GM19239 (cell line): ENCODE results near the gene CHD5.

Experiments
- DNase-seq: peaks from one replicate; pipeline ENCODE4 v3.0.0; 2011; ENCODE audit warnings: low spot score; ENCODE audit not compliant: insufficient read length
- FAIRE-seq: peaks from 2 replicates; lab custom pipeline; 2011; peaks lifted over from hg19 to GRCh38; lab: Jason Lieb, UNC

Gene CHD5

DNA sequence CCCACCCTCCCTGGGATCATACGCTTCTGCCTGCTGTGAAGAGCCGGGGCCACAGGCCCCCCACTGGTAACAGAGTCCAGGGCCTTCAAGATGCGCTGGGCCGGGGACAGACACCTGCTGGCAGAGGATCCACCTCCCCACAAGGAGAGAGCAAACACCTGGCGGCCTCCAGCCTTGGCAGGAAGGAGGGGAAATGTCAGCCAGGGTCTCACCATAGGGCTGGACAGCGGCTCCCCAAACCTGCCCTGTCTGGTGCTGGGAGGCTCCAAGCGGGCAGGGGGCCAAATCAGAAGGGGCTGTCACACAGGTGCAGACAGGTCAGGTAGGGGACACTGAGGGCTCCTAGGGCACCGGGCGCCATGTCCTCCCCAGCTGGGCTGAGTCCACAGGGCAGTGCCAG lies 75.5 kb downstream of the CHD5 start:
- FAIRE-seq: no peak
- DNase-seq: no peak

DNA sequence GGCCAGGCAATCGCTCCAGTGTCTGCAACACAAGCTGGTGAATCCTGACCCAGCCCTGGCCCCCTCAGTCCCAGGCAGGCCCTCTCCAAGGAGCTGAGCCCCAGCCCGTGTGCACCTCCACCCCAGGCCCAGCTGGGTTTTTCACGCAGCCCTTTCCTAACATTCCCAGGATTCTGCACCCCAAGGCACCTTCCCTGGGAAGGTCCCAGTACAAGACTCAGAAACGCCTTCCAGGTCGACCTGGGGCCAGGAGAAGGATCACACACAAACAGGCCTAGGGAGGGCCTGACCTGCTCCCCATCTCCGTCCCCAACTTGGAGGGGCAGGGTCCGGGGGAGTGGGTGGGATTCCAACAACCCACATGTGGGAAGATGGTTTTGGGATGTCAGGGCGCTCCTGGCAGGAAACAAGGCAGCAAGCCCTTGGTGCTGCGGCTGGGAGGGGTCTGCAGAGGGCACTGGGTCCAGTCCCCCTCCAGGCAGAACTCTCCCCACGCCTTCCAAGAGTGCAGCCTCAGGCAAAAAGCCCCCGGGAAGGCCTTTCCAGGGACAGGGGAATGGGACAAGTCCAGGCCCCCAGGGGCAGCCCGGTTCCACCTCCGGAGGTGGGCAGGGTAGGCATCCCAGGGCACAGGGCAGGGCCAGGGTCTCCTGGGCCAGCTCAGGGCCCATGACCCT lies 76.1 kb downstream of the CHD5 start:
- FAIRE-seq (no peak), DNase-seq (no peak)

DNA sequence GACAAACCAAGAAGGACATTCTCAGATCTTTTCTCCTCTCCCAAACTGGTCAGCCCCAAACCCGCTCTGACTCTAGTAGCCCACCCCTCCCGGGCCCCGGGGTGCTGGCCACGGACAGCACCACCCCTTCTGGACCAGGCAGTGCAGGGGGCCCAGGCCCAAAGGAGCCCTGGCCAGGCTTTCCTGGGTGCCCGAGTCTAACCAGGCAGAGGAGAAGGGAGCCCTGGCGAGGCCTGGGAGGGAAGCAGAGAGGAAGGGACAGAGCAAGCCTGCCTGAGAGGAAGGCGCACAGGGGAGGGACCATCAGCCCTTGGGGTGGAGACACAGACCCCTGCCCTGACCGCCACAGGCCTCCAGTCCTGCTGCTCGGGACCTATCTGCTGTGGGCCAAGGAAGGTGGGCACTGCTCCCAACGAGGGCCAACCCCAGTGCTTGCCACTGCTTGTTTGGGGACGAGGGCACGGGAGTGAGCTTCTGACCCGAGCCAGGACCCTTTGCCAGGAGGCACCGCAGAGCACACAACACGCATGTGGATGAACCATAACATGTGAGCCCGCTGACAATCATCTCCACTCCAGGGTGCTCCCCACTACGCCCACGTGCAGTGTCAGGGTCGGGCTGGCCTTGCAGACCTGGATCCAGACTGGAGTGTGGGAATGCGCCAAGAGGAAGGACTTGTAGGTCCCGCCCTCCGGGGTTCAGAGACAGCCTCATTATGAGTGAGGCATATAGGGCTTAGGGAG lies 76.8 kb downstream of the CHD5 start:
- no peak for FAIRE-seq

DNA sequence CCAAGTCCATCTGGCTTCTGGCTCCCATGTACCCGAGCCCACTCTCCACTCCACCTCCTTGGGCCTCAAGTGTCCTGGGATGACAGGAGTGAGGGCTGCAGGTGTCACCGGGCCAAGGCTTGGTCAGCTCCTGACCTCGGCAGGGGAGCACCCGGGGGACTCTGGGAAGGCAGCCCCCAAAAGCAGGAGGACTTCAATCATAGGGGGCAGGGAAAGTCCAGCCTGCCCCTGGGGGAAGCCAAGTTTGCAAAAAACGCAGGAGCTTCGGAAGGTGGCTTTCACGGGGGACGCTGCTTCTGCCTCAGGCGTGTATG lies 77.6 kb downstream of the CHD5 start:
- FAIRE-seq (no peak), DNase-seq (no peak)

More for the DNA sequence above, 76.8 kb downstream of the CHD5 start:
- DNase-seq: no peak

DNA sequence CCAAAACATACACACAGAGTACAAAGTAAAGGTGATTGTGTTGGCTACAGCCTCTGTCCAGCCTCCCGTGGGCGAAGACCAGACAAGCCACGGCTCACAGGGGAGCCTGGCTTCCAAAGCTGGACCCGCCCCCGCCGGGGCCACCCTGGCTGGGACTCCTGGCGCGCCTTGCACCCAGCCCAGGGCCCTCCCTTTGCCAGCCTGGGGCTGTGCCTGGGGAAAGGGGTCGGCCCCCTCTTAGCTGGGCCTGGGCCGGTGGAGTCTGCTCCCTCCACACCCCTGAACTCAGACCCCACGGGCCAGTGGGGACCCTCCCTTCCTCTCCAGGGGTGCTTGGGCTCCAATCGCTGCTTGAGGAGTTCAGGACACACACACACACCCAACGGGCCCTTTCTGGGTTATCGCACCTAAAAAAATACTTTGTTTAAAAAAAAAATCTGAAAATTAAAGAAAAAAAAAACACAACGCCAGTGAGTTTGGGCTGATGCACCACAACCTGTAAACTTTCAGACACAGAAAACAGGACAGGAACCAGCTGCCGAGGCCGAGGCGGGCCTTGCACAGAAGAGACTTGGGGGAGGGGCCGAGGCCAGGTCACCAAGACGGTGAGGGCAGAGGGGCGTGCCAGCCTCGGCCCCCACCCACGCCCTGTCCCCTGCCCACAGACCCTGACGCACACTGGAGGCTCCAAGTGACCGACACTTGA lies 78.1 kb downstream of the CHD5 start:
- no peak for FAIRE-seq

DNA sequence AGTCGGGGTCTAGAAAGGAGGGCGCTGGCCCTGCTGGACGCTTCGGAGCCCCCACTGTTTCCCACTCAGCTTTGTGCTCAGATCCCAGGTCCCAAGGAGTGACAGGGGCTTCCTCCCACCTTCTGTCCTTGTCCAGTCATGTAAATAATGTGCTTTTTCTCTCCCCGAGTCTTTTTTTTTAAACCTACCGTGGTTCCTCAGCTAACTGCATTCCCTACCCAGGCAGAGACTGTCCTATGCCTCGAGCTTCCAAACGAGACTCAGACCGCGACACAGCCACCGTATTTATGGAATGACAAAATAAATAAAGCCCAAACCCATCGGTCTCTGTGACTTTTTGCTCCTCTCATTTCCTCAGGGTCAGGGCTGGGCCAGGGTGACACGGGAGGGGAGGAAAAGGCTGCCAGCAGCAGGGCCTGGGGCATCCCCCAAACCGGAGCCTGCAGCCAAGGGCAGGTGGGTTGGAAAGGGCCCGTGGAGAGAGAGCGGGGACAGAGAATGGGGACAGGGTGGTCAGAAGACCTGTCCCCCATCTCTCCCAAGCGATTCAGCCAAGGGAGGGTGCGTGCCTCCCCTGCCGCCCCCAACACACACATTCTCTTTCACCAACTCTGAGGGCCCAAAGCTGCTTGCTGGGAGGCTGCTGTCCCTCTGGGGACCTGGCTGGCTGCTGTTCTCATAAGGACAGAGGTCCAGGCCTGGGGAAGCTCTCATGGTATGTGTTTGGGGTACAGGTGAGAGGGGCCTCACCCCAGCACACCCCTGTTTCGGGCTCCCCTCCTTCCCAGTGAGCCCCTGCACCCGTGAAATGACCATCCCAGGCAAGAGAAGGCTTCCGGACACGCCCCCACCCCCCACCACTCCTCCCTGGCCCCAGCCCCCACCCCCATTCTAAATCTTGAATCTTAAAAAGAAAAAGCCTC lies 79.0 kb downstream of the CHD5 start:
- no peak for DNase-seq
- FAIRE-seq: no peak

More for the DNA sequence above, 78.1 kb downstream of the CHD5 start:
- no peak for DNase-seq

DNA sequence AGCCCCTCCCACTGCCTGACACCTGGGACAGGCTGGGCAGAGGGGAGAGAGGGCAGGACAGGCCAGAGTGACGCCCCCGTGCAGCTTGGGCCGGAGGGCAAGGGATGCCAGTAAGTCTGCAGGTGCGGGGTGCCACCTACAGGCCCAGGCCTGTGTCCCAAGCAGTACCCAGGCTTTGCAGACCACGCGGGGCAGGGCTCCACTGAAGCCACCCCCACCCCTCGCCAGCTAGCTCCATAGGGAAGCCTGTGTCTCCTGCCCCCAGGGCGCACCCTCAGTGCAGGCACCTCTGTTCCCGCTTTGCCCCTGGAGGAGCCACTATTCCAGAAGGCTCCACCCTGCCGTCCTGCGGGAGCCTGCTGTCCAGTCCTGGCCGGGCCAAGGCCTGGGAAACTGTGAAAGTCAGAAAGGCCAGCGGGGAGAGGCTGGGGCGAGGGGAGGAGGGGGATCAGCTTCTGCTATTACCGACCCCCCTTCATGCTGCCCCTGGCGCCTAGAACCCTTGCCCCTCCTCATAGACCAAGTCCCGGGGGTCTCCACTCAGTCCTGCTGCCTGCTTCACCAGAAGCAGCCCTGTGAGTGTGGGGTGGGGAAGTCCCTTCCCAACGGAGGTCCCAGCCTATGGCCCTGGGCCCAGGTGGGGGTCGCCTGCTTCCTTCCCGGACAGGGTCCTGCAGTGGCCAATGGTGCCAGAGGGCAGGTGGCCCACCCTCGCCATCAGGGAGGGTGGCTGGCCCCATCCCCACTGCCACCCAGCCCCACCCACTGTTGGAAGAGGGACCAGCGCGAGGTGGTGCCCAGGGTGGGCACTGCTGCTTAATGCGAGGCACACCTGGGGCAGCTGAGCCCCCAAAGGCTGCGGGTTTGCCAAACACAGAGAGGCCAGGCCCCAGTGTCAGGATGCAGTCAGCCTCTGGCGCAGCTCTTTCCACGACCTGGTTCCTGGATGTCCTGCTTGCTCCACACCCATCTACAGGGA lies 80.0 kb downstream of the CHD5 start:
- DNase-seq: no peak
- no peak for FAIRE-seq

DNA sequence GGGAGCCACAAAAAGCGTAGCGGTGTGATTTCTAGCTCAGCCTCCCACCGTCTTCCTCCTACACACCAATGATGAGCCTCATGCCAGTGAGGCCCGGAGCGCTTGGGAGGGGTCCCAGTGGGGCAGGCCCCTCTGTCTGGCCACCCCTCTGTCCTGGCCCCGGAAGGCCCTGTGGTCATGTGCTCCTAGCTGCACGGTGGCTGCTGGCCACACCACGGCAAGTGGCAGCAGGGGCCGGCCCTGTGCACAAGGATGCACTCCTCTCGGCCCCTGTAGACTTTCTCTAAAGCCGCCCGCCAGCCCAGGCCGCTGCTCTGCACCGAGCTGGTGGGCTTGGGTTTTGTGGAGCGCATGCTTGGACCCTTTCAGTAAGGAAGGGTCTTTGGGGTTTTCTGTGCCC lies 80.8 kb downstream of the CHD5 start:
- FAIRE-seq (no peak), DNase-seq (no peak)

DNA sequence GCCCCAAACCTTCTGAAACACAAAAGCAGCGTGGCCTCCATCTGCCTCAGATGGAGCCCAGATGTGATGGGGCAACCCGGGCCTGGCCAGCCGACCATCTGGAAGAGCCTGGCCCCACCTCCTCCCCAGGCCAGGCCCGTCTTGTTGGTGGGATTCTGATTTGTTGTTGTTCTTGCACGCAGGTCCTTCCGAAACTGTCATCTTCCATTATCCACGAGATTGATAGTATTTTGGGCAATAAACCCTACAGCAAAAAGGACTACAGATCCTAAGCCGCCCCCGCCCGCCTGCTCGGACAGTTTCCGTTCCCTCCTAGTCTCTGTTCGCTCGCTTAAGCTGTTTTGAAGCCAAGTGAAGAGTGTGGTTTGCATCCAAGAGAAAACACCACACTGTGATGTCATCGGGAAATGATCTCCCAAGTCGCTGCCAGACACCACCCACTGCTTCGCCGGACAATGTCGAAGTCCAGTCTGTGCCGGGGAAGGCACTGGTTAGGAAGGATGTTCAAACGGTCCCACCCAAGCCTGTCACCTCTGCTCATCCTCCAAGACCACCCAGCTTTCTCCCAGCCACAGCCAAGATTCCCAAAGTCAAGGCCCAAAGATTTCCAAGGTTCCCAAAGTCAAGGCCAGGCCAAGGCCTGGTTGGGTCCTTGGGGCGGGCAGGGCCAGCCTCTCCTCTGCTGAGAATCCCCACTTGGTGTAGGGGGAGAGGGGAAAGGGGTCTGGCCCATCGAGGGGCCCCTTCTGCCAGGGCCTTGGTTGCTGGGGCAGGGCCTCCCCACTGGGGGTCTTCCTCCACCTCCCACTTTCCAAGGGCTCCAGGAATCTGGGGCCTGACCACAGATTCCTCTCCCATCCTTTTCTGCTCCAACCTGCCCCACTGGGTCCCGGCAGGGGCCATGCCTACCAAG lies 81.6 kb downstream of the CHD5 start:
- DNase-seq: no peak
- no peak for FAIRE-seq

DNA sequence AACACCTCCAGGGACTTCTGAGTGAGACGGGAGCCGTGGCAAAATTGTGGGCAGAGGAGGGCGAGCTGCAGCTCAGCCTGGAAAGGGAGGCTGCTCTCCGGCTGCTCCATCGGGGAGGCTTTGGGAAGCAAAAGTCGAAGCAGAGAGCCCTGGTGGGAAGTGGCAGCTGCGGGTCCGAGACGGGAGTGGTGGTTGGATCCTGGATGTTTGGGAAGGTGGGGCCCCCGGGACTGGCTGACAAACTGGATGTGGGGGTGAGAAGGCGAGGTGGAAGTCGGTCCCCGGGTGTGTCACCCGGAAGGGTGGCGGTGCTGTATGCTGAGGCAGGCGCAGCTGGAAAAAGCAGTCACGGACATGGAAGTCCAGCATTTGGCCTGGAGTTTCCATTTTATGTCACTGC lies 82.3 kb downstream of the CHD5 start:
- DNase-seq: no peak
- no peak for FAIRE-seq

DNA sequence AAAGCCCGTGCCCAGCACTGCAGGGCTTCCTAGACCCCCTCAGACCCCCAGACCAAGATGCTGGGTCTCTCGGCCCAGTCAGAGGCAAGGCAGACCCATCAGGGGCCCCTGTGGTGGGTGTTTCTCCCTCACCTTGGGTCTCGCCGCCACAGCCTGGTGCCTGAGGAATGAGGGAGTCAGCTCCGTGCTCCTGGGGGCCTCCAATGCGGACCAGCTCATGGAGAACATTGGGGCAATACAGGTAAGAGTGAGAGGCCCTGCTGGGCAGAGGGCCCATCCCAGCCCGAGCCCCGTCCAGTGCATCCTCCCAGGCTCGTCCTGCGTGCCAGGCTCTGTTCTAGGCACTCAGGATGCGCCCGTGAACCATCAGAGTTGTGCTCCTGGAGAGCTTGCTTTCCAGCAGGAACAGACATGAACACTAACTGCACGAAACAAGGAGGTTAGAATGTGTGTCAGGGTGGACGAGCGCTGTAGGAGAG lies 83.0 kb downstream of the CHD5 start:
- DNase-seq (no peak), FAIRE-seq (no peak)

DNA sequence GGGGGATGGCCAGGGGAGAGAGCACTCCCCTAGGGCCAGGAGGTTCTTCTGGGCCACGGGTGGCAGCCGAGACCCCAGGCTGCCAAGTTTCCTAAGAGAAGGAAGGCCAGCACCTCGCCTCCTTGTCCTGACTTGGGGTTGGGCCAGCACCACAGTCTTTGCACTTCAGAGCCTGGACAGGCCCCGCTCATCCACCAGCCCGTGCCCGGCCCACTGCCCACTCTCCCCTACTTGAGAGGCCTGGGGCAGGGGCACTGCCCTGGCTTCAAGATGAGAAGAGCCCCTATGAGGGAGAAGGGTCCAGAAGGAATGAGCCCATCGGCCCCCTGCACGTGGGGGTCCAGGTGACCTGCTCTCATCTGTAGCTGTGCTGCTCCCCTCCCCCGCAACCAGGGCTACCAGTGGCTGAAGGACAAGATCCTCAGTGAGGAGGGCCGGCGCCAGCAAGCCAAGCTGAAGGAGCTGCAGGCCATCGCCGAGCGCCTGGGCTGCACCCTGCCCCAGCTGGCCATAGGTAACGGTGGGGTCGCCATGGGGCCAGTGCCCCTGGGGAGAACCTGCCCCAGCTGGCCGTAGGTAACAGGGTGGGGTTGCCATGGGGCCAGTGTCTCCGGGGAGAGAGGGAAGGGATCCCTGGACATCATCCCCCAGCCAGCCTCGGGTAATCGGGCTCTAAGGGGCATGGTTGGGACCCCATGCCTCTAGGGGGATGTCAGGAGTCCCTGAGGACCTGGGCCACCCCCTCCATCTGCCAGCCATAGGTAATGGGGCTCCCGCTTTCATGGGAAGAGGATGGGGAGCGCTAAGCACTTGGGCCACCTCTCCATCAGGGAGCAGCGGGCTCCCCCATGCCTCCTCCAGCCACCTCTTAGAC lies 83.6 kb downstream of the CHD5 start:
- no peak for FAIRE-seq

DNA sequence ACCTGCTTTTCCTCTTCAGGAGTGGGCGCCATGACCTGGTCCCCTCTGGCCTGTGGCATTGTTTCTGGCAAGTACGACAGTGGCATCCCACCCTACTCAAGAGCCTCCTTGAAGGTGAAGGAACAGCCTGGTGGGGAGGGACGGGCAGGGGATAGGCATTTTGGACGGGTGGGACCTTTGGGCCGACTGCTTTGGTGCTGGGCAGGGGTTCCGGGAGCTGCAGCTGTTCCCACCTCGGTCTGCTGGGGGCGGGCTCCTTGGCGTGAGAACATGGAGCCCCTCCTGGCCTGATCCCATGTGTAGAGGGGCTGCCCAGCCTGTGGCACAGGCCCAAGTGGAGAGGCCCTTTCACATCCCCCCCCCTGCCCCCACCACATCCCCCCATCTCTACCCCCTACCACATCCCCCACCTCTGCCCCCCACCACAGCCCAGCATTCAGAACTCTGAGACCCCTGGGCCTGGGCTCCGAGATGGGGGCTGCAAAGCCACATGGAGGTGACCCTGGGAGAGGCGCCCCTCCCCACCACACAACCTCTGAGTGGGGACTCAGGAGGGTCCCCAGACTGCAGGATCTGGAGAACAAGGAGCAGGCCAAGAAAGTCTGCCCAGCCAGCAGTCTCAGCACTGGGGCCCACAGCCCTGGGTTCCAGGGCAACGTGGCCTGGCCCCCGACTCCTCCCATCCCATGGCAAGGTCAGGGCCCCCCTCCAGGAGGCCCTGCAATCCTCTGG lies 84.4 kb downstream of the CHD5 start:
- DNase-seq (no peak), FAIRE-seq (no peak)

More for the DNA sequence above, 83.6 kb downstream of the CHD5 start:
- DNase-seq: no peak

DNA sequence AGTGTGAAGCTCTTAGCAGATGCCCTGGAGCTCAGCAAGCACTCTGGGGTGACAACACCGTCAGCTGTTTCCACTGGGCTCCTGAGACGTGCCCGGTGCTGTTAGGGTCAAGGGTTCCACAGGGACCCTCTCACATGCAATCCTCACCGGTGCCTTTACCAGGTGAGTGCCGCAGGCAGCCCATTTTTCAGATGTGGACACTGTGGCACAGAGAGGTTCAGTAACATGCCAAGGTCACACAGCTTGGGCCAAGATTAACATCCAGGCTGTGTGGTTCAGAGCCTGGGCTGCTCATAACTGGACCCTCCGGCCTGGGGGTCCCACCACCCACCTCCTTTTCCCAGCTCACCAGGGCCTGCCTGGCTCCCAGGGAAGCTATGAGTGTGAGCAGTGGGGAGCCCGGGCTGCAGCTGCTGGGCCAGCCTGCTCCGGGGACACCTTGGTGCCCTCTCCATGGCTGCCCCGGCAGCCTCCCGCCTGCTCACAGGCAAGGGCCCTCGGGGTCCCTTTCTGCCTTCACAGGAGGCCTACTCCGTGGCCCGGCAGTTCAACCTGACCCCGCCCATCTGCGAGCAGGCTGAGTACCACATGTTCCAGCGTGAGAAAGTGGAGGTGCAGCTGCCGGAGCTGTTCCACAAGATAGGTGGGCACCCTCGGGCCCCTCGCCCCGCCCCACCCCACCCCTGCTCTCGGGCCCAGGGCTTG lies 85.2 kb downstream of the CHD5 start:
- DNase-seq: no peak
- no peak for FAIRE-seq

DNA sequence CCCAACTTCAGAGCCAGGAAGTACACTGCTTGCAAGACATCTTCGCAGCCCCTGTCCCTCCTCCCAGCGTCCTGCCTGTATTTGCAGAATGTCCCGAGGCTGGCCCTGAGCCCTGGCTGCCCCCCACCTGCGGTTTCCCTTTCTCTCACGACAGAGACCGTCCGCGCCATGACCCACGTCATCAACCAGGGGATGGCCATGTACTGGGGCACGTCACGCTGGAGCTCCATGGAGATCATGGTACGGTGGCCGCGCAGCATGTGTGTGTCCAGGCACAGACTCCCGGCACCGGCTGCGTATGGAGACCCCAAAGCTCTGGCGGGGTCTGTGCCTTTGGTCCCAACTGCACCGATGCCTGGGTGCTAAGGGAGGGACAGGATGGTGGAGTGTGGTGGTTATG lies 85.9 kb downstream of the CHD5 start:
- DNase-seq (no peak), FAIRE-seq (no peak)

DNA sequence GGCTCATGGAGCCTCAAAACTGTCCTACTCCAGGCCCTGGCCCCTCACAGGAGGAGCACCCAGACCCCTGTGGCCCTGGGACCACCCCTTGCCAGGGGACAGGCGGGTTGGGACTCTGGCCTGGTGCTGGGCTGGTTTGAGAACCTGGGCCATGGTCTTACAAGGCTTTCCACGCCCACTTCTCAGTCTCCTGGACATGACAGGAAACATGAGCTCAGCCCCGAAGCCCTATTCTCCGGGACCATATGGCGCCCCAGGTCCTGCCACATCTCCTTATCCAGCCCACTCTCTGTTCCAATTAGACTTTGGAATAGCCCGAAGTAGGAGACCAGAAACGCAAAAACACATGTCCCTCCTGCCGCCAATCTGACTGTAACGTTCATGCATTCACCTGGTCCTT lies 86.5 kb downstream of the CHD5 start:
- DNase-seq: no peak
- FAIRE-seq: no peak
